HG03565 (cell line): ENCODE results near the gene ANO6.

Experiments
- ATAC-seq: cut with Tn5 transposase; IDR thresholded peaks from one replicate; pipeline ENCODE4 v1.9.1; 2021; ENCODE audit warnings: mild to moderate bottlenecking, moderate library complexity; ENCODE audit not compliant: unreplicated experiment

Gene ANO6

DNA sequence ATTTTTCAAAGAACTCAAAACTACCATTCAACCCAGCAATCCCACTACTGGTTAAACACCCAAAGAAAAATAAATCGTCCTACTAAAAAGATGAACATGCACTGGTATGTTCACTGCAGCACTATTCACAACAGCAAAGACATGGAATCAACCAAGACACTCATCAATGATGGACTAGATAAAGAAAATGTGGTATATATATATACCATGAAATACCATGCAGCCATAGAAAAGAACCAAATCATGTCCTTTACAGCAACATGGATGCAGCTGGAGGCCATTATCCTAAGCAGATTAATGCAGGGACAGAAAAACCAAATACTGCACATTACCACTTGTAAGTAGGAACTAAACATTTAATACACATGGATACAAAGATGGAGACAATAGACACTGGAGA, 3.8 kb upstream of the ANO6 start:
- no peak for ATAC-seq

DNA sequence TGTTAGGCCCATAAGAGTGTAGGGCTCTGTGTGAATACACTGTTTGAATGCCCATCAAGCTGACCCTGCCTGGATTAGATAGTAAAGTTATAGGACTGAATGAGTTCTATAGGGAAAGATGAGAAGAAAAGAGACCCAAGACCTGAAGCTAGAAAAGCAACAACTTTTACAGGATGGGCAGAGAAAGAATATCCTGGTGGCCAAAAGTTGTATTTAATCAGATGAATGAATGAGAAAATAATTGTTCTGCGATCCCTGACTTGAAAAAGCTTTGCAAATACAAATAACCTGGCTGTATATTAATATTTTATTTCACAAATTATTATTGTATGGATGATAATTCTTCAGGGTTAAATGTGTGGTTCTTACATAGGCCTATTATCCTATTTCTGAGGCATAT, 2.8 kb upstream of the ANO6 start:
- ATAC-seq: no peak

DNA sequence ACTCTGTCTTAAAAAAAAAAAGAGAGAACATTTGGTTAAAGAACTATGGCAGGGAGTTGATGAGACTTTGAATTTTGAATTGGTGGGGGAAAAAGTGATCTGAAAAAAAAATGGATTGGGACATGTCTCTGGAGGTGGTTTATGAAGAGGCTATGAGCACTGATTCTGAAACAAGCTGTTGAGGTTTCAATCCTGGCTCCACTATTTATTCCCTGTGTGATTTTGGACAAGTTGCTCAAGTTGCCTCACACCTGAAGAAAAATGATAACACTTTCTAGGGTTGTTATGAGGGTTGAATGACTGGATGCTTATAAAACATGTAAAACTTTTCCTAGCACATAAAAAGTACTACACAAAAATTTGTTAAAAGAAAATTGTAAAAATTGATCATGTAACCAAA, 1.8 kb upstream of the ANO6 start:
- ATAC-seq: no peak

DNA sequence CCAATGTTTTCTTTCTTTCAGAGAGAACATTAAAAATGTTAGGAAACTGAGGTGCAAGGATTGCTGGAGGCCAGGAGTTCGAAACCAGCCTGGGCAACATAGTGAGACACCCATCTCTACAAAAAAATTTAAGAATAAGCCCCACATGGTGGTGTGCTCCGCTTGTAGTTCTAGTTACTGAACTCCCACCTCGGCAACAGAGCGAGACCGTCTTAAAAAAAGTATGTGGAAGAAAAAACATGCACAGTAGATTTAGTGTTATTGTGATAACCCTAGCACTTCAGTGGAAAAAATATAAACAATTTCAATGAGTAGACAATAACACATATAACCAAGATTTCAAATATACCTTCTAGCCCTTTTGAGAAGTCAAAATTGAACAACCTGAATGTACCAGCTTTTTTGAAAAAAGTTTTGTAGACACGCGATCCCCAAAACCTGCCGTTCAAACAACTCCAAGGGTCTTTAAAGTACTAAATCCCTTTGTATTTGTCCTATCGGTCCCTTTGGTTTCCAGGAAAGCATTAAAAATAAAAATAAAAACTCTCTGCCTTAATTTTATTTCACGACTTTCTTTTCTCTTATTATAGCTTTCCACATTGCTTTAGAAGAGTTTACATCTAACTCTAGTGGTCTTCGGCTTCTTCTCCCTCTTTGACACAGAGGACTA, 1.0 kb upstream of the ANO6 start:
- ATAC-seq: no peak

DNA sequence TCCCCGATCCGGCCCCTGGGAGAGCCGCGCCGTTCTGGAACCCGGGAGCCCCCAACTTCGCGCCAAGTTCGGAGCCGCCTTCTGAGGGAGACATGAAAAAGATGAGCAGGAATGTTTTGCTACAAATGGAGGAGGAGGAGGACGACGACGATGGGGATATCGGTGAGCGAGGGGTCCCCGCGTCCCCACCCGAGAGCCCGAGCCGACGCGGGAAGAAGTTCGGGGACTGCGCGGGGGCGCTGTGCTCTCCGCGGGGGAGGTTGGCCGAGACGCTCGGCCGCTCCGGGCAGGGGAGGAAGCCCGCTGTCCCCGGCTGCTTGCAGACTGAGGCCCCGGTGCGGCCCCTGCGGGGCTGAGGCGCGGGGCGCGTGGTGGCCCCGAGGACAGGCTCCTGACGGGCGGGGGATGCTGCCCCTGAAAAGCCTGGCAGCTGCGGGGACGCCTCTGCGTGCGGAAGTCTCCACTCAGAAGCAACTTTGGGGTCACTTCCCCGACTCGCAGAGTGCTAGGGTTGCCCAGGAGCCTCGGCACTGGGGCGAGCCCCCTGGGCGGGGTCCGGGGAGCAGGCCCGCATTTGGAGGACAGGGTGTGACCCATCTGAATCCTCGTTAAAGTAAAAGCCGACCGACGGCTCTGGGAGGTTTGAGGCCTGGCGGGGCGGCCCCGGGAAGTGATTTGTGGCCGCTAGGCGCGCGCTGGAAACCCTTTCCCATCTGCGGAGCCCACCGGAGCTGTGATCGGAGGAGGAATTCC, 511 bp downstream of the ANO6 start:
- peak; percentile 33 for ATAC-seq

DNA sequence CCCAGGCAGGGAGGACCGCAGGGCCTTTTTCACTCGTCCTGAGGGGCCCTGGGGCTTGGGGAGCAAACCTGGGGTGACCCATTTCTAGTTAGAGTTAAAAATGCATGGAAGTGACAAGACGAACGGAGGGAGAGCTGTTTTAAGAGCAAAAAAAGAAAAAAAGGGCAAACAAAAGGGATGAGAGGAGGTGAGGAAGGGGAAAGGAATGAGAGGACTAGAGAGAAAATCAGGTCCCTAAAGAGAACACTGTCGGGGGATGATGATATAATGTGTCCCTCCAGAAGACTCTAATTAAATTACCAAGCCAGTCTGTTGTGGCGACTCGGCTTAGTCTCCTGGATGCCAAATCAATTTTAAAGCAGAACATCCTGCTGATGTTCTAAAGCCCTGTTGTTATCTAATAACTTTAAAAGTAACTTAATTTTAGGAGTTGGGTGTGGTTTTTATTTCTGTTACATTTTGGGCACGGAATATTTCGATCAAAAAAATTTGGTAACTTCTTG, 1.1 kb downstream of the ANO6 start:
- ATAC-seq: no peak

DNA sequence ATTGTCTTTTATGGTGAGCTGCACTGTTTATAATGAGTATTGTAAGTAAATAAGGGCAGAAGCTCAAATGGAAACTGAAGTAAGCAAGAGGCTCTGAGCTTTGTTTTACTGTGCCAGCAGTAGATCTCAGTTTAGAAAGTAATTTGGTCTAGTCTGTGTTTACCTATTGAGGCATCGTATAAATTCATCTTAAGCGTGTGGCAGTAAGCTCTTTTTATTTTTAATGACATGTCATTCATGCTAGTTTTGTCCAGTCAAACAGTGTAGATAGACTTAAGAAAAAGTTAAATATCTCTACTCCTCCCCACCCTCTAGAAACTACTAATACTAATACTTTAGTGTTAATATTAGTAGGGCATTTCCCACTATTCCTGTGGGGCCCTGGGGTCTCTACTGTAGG, 2.0 kb downstream of the ANO6 start:
- no peak for ATAC-seq

DNA sequence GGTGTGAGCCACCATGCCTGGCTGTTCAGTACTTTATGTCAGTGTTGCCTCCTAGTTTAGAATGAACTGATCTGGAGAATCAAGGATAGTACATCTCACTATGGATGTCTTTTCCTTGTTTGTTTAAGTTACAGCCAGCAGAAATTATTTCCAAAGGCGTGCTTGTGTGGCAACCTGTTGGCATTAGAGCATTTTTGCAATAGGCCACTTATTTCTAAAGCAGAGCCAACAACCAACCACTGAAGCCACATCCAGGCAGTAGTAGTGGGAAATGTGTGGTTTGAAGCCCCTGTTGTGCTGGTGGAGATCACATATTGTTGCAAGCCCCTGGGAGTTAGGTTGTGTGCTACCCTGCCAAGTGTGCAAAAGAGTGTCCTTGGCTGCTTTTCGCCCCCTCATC, 3.7 kb downstream of the ANO6 start:
- ATAC-seq: no peak

DNA sequence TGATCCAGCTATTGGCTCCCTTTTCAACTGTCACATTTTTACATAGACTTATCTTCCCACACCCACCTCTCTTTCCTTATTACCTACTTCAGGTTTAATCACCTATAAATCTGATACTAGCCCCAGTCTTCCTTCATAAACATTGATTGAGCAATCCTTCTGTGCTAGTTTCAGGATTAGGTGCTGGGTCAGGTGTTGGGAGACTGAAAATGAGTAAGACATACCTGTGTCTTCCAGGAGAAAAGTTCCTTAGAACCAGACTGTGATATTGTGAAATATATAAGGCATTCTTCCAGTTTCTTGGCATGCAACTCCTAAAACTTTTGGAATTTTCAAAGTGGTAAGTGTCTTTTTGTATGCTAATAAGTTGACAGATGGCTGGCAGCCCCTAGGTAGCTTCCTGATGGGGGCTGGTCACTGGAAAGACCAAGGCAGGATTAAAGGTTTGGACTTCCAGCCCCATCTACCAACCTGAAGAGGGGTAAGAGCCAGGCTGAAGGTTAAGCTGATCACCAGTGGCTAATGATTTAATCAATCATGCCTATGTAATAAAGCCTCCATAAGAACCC, 4.6 kb downstream of the ANO6 start:
- no peak for ATAC-seq

DNA sequence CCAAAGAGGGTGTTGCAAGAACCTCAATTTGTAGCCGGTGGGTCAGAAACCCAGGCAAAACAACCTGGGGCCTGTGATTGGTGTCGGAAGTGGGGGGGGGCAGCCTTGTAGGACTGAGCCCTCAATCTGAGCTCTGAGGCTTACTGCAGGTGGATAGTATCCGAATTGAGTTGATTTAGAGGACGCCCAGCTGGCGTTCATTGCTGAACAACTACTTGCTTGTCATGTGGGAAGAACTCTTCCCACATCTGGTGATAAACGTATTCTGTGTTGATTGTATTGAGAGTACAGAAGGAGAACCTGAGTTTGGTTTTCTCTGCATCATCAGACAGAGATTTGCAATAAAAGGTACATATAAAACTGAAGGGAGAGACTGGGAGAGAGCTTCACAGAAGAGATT, 5.1 kb downstream of the ANO6 start:
- ATAC-seq: no peak

DNA sequence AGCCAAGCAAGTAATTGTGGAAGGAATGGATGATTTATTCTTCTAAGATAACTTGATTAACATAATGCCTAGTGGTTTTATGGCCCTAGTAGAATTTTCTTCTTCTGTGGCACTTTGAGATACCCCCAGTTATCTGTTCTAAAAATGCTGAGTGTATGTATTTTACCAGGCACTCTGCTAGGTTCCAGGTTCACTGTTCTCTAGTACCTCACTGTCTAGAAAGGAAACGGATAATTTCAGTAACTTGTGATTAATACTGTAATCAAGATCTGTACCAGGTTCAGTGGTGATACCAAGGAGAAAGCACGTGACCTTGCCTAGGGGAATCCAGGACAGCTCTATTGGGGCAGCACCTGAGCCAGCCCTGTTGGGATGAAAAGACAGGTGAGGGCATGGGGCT, 8.0 kb downstream of the ANO6 start:
- ATAC-seq: no peak

DNA sequence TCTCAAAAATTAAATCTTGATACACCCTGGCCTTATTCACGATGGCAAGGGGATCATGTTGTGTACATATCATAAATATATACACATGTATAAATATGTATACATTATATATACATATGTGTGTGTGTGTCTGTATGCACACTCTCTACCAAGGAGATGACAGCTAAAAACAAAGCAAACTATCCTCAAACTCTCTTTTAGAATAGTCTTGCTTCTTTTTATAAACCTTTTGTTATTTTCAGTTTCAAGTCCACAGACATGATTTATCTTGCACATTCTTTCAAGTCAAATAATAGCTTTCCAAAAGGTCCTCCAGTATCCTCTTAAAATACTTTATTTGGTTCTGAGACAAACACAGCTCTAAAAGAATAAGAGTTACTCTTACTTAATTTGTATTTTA, 8.4 kb downstream of the ANO6 start:
- ATAC-seq: no peak

DNA sequence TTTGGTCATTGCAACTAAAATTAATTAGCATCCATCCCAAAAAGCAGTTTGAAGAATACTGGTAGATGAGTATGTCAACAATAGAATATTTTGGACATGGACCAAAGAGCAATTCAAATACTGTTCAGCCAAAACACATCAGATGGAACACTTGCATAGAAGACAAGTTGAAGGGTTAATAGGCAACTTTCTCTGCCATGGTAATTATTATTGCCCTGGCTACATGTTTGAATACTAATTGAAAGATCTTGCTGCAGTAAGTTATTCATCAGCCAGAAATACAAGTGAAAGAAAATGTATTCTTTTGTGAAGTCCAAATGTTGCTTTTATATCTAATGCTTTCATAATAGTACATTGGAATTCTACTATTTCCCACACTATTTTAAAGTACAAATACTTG, 10.1 kb downstream of the ANO6 start:
- ATAC-seq: no peak

DNA sequence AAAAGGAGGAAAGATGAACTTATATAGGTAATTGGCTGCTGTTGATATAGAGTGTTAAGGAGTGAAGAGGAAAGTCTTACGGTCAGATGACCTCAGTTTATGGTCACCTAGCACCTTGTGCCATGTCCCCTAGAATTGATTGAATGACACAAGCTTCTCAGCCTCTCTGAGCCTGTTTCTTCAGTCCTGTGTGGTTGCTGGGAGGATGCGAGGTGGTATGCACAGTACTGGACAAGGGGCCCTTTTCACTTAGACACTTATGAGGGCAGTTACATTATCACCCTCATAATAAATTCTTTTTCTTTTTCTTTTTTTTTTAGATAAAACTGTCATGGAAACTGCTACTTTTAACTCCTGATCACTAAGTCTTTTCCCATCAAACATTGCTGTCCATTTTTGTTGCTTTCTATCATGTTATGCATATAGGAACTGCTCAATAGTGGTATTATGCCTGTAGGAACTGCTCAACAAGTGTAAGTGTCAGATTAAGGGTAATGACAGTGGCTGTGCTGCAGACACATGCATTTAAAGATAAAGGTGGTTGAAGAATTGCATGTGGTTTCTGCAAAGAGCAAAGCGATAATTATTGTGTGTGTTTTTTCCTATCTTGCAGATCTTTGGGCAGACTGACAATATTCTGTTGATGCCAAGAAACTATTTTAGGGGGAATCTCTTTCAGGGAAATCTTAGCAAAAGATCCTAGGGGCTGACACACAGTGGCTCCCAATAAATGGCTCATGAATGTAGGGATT, 11.6 kb downstream of the ANO6 start:
- ATAC-seq: no peak

DNA sequence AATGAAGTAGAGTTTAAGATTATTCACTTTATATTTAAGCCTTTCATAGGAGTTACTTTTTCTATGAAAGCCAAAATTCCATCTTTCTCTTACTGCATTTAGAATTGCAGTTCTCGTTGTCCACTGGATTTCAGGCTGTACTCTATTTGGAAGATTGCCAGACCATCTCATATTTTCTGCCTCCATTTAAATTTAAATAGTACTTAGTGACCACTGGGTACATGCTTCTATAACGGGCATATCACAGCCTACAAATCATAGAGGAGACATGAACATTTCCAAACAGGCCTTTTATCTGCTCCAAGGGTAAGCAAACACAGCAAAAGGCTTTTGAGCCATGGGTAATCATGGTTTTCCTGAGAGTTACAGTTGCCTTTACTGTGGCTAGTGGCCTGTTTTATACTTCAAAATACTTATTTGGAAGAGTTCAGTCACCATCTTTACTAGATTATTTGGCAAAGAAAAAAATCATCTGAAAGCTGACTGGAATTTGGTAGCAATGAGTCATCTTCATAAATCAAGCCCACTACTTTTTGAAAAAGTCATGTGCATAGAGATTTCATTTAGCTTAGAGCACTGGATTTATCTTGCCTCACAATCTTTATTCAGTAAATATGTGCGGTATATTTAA, 15.7 kb downstream of the ANO6 start:
- no peak for ATAC-seq

DNA sequence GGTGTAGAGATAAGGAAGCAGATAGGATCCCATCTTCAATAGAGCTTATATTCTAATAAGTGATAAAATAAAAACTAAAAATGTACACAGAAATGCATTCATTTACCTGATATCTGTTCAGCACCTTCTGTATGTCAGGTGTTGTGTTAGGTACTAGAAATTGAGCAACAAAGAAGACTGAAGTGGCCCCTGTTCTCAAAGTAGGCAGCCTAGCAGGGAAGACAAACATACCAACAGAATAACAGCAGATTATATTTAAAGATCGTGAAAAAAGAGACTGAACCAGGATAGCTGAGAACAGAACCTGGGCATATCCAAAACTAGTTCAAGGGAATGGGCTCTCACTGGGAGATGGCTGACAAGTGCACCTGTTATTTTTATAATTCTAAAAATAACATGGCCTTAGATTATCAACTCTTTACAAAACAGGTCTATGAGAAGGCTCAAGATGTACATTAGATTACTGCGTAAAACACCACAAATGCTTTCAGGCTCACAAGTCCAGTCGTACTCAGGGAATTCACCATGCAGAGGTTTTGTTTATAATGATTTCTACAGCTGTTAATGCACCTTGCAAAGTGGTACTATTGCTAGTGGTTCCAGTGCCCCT, 16.4 kb downstream of the ANO6 start:
- no peak for ATAC-seq

DNA sequence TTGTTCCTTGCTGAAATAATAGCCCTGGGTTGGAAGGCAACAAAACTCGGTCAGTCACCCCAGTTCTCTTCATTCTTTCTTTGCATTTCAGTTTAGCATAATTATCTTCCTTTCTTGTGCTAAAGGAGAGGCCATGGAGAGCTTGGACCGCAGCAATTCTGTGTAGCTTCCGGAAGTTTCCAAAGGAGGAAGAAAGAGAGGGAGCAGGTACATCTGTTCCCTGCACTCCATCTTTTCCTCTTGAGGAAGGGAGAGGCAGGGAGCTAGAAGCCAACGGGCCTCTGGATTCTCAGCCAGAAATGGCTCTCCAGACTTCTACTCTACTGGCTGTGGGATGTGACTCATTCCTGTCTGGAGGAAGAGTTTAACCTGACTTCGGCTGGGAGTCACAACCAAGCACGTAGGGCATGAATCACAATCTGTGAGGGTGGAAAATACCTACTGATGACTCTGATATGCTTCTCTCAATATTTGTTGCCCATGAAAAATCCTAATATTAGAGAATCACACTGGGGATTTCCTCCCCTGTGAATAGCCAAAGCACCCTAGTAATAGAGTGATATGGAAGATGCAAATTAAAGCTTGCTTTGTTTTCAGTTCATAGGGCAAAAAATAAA, 17.0 kb downstream of the ANO6 start:
- ATAC-seq: peak; percentile 41

DNA sequence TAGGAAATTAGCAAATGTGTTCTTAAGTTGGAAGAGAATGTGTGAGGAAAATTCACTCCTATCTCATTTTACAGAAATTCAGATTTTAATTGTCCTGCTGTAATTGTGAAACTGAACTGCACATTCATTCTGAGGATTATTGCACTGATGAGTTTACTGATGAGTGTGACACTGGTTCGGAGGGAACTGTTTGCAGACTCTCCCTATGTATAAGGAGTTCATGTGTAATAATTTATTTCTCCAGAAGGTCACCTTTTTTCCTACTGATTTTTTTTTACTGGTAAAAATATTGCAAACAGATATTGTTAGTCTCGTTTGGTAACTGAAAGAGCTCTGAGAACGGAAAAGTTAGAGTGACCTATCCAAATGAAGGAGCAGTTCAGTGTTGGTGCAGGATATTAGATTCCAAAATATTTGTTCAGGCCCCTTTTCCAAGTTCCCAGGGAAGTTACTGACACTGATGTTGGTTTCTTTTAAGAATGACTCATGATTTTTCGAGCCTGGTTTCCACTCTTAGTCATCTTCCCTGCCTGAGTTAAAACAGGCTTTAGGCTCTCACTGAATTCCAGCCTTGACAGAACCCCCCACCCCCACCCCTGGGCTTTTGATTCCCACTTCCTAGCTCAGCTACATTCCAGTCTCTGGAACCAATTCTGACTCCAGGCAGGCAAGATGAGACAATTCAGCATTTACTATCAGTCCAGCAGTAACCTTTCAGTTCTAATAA, 18.4 kb downstream of the ANO6 start:
- ATAC-seq: no peak
